ENCODE data around the gene RSAD1.

DNA sequence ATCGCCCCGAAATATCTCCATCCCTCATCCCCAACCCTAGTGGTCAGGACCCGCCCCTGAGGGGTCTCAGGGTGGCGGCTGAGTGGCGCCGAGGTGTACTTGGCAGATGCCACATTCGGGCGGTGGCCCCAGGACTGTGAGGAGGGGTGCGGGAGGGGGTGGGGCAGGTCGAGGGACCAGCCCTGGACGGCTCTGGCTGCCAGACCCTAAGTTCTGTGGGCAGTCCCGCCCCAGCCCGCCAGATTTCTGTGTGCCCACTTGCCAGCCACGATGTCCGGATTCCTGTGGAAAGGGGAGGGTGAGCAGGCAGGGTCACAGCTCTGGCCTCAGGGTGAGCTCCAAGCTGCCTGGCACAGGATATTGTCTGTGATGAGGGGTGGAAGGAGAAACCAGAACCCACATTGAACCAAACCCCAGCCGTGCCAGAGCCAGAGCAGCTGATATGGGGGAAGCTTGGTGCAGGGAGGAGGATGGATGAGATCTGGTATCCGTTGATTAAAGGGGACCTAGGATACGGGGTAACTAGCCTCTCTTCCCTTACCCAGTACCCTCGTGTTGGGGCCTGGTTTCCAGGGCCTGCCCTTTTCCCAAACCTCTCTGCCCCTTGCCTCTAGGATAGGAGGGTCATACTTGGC lies 8.9 kb upstream of the RSAD1 start:
- TF ChIP-seq EP300 (IDR thresholded peaks at IDR 0.05; ENCODE audit: borderline replicate concordance in 1 of 2, low read depth in 1 of 2, low read length in 1 of 2): no peak
- no peak for TF ChIP-seq MEF2A (IDR thresholded peaks at IDR 0.05; ENCODE audit: borderline replicate concordance, low read depth)
- TF ChIP-seq, protein P1, sequence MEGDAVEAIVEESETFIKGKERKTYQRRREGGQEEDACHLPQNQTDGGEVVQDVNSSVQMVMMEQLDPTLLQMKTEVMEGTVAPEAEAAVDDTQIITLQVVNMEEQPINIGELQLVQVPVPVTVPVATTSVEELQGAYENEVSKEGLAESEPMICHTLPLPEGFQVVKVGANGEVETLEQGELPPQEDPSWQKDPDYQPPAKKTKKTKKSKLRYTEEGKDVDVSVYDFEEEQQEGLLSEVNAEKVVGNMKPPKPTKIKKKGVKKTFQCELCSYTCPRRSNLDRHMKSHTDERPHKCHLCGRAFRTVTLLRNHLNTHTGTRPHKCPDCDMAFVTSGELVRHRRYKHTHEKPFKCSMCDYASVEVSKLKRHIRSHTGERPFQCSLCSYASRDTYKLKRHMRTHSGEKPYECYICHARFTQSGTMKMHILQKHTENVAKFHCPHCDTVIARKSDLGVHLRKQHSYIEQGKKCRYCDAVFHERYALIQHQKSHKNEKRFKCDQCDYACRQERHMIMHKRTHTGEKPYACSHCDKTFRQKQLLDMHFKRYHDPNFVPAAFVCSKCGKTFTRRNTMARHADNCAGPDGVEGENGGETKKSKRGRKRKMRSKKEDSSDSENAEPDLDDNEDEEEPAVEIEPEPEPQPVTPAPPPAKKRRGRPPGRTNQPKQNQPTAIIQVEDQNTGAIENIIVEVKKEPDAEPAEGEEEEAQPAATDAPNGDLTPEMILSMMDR (IDR thresholded peaks at IDR 0.05): no peak
- no peak for TF ChIP-seq TEAD4 (IDR thresholded peaks at IDR 0.05; ENCODE audit: borderline replicate concordance, insufficient read depth)
- TF ChIP-seq, protein P2, sequence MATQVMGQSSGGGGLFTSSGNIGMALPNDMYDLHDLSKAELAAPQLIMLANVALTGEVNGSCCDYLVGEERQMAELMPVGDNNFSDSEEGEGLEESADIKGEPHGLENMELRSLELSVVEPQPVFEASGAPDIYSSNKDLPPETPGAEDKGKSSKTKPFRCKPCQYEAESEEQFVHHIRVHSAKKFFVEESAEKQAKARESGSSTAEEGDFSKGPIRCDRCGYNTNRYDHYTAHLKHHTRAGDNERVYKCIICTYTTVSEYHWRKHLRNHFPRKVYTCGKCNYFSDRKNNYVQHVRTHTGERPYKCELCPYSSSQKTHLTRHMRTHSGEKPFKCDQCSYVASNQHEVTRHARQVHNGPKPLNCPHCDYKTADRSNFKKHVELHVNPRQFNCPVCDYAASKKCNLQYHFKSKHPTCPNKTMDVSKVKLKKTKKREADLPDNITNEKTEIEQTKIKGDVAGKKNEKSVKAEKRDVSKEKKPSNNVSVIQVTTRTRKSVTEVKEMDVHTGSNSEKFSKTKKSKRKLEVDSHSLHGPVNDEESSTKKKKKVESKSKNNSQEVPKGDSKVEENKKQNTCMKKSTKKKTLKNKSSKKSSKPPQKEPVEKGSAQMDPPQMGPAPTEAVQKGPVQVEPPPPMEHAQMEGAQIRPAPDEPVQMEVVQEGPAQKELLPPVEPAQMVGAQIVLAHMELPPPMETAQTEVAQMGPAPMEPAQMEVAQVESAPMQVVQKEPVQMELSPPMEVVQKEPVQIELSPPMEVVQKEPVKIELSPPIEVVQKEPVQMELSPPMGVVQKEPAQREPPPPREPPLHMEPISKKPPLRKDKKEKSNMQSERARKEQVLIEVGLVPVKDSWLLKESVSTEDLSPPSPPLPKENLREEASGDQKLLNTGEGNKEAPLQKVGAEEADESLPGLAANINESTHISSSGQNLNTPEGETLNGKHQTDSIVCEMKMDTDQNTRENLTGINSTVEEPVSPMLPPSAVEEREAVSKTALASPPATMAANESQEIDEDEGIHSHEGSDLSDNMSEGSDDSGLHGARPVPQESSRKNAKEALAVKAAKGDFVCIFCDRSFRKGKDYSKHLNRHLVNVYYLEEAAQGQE (IDR thresholded peaks at IDR 0.05; ENCODE audit: low read depth, low read length): no peak
- TF ChIP-seq NFIC (IDR thresholded peaks at IDR 0.05; ENCODE audit: borderline replicate concordance): no peak
- TF ChIP-seq ELF1 (IDR thresholded peaks at IDR 0.05): no peak

Measured in SK-N-SH (cell line).